HG03575 (cell line): ENCODE results near the gene HEXA.
"Not testable (repeated sequence)": the region's sequence is repeated elsewhere in the genome, so short reads cannot be mapped to it uniquely, and the experiment has no call there.

ENCODE experiments used
- ATAC-seq: cut with Tn5 transposase; IDR thresholded peaks from one replicate; pipeline ENCODE4 v1.9.1; 2021; ENCODE audit not compliant: unreplicated experiment, insufficient number of reproducible peaks, low FRiP score; ENCODE audit errors: extremely low read depth

Gene HEXA

DNA sequence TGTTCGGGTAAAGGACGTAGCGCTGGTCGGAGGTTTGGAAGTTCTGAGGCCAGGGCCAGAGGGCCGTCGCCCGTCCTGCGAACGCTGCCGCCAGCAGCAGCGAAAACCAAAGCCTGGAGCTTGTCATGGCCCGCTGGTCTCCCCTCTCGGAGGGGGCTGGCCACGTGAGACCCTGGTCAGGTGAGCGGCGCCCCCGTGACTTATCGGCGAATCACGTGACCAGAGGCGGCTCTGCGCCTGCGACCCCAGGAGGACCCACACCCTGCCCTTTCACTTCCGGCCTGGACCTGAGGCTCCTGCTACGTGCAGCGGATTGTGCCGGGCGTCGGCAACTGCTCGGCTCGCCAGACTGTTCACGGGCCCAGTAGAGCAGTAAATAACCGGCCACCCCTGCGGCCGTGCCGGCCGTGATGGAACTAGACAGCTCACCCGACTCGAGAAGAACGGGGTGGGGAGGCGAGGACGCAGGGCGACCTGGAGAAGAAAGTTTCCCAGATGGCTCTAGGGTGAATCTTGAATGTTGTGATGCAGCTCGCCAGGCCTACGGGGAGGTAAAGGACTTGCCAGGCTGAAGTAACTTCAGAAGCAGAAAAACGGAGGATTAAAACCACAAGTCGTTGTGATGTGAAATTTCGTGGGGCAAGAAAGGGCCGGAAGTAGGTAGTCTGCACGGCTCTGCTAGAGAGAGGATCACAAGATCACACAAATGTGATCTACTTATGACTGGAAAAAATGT lies at the start of gene HEXA:
HEXA (minus strand) TSS at position 169 of the 736 bp plus-strand sequence; CDS start at position 127, 42 bp downstream.
- no peak for ATAC-seq

DNA sequence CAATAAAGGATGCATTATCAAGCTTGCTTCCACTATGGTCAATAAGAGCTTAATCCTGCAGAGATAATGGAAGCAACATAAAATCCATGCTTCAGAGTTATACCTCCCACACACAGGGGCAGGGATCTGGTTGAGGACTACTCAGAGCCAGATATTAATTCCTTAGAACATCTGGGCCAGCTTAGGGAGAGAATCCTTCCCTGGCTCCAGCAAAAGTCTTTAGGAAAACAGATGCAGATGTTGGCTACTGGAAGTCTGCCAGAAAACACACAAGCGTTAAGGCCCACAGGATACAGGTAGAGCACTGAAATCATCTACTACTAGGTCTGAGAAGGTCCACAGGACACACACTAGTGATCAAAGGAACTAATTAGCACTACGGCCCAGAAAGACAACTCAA lies 47.4 kb upstream of the HEXA start:
- ATAC-seq = no peak

DNA sequence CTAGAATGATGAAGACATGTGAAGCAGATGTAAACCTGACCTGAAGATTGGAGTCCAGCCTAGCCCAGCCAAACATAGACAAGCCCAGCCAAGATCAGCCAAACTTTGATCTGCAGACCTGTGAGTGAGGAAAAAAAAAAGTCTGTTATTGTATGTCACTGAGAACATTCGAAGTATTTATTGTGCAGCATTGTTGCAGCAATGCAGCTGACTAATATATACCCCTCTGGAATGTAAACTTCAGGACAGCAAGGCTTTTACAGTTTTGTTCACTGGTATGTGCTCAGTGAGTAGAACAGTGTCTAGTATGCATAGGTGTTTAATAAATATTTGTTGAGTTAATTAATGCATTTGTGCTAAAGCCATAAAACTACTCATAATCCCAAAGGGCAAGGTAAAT lies 45.7 kb upstream of the HEXA start:
- no peak for ATAC-seq

DNA sequence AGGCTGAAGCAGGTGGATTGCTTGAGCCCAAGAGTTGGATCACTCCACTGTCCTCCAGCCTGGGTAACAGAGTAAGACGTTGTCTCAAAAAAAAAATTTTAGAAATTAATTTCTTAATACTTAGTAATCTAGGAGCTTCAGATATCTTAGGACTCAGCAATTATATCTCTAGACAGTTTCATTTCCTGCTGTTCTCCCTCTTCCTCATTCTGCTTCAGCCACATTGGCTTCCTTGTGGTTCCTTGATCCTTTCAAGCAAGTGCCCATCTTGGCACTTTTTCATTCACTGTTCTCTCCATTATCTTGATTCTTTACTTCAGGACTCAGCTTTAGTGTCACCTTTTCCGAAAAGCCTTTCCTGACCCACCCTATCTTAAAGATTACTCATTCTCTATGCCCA lies 44.8 kb upstream of the HEXA start:
- ATAC-seq = no peak

DNA sequence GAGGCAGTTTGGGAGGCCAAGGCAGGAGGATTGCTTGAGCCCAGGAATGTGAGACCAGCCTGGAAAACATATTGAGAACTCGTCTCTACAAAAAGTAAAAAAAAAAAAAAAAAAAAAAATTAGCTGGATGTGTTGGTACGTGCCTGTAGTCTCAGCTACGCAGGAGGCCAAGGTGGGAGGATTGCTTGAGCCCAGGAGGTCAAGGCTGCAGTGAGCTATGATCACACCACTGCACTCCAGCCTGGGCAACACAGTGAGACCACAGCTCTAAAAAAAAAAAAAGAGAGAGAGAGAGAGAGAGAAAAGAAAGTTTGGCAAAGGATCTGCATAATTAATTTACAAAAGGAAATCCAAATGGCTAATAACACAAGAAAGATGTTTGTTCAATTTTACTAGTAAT lies 44.0 kb upstream of the HEXA start:
- ATAC-seq = not testable (repeated sequence)

DNA sequence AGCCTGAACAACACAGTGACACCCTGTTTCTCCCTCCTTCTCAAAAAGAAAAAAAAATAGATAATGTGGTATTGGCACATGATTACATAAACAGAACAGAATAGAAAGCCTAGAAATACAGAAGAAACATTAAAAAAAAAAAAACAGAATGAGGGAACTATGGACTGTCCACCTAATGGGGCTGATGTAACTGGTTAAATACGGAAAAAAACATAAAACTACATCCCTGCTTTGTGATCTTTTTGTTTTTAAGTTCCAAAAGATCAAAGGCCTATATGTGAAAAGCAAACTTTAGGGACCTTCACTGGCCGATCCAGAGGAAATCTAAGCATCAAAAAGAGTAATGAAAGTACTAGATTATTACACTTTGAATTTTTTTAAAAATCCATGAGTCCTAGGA lies 39.5 kb upstream of the HEXA start:
- ATAC-seq = no peak

DNA sequence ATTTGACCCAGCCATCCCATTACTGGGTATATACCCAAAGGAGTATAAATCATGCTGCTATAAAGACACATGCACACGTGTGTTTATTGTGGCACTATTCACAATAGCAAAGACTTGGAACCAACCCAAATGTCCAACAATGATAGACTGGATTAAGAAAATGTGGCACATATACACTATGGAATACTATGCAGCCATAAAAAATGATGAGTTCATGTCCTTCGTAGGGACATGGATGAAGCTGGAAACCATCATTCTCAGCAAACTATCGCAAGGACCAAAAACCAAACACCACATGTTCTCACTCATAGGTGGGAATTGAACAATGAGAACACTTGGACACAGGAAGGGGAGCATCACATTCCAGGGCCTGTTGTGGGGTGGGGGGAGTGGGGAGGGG lies 37.5 kb upstream of the HEXA start:
- not testable (repeated sequence) for ATAC-seq

DNA sequence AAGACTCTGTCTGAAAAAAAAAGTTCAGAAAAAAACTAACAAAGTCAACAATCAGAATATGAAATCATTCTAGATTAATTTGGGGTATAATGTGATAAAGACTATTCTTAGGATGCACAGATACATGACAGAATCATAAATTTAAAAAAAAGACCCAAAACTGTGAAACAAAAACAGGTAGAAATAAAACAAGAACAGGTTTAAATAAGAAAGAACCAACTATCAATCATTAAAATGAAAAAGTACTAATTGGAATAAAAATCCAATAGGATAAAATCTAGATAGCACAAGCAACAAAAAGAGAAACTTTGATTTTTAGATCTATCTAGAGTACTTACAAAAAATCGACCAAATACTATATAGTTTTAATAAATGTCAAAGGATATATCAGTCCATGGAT lies 35.7 kb upstream of the HEXA start:
- ATAC-seq = no peak

DNA sequence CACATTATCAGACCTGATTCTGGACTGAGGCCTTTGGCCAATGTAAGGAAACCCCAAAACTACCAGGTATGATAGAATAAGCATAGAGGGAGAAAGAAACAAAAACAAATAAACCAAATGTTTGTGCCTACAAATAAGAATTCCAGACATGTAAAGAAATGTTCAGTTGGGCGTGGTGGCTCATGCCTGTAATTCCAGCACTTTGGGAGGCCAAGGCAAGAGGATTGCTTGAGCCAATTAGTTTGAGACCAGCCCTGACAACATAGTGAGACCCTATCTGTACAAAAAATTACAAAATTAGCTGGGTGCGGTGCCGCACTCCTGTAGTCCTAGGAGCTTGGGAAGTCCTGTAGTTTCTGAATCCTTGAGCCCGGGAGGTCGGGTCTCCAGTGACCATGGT lies 35.3 kb upstream of the HEXA start:
- ATAC-seq = no peak

DNA sequence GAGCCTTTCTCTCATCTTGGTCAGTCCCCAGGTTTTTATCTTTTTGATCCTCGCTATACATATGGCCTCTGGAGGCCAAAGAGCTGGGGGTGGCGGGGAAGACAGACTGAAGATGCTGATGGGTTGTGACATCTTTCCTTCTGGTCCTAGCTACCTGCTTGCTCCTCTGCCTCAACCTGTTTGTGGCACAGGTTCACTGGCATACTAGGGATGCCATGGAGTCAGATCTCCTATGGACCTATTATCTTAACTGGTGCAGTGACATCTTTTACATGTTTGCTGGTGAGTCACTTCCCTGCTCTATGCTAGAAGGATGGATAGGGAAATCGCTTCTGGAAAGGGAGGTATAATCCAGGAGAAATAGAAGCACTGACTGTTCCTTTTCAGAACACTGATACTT lies 31.1 kb upstream of the HEXA start:
- ATAC-seq = no peak

DNA sequence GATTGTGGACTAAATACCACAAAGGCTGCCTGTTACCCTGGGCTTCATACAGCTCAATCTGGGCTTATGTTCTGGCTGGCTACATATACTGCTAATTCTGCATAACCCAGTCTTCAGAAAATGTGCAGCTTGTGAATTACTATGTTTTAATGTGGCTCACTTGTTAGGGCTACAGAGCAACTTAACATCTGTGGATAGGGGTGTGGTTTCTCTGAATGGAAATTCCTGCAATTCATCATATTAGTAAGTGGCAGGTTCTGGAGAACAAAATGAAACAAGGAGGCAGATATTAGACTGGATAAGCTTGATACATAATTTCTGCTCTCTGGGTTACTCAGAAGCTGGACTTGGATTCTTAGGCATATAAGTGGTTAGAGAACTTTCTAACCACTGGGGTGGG lies 29.0 kb upstream of the HEXA start:
- no peak for ATAC-seq

DNA sequence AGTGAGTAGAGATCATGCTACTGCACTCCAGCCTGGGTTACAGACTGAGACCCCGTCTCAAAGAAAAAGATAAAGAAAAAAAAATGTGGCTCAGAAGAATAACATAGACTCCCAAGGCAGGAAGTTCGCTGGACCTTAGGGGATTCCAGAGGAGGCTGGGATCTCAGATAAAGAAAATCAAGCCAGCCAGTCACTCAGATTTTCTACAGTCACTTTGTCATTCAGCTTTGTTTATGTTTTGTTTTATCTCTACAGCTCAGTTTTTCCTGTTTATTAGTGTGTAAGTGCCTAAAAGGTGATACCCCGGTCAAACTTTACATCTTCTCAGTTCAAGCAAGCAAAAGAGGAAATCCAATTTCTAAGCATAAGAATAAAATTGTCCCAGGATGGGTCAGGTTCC lies 28.5 kb upstream of the HEXA start:
- no peak for ATAC-seq

DNA sequence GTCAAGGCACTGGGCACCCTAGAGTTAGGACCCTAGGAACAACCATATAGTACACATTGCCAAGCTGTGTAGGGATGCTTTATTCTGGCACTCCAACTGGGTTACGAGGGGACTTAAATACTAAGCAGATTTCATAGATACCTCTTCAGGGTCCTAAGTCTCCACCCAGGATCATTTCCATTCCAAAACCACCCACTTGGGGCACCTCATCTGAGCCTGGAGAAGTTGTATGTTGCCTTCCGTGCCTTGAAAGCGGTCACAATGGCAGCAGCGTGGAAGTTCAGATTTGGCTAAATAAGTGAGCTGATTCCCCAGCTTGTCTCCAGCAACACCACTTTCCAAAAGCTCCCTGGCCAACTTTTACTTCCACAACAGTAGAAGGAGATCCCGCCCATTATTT lies 26.9 kb upstream of the HEXA start:
- ATAC-seq = no peak

DNA sequence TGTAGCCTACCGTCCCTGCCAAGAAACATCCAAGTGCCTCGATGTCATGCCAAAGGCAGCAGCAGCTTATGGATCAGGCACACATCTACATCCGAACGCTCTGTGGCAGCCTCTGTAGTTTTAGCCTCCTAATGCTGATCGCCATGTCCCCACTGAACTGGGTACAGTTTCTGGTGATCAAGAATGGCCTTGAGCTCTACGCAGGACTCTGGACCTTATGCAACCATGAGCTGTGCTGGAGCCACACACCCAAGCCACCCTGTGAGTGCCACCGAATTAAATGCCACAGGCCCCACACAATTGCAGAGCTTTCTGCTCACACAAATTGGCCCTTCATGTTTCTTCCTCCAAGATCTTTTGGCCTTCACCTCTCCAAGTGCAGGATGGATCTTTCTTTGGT lies 22.8 kb upstream of the HEXA start:
- no peak for ATAC-seq

DNA sequence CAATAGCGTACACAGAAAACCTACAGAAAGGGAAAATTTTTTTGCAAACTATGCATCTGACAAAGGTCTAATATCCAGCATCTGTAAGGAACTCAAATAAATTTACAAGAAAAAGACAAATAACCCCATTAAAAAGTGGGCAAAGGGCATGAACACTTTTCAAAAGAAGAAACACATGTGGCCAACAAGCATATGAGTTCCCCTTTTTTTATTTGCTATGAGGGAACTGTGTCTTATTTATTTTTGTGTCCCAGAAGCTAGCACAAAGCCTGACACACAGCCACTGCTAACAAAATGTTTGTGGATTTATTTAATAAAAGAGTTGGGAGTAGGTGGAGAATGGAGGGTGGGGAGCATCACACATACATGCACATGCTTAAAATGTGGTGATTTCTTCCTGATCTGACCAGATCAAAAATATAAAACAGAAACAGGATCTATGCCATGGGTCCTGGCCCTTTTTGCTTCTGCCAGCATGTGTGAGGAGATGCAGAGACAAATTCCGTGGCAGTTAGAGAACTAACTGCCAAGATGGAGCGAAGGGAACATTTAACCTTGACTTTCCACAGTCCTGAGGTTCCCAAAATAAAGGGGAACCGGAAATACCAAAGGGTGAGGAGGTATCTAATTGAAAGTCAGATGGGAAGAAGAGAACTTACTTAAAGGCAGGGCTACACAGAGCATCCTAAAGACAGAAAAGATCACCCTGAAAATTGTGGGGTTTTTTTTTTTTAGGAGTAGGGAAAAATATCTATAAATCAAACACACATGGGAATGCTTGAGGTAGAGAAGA lies 22.2 kb upstream of the HEXA start, which contains the start of gene TMEM202:
TMEM202 (plus strand) TSS at position 510 of the 793 bp plus-strand sequence; CDS start at position 532, 22 bp downstream.
- no peak for ATAC-seq

DNA sequence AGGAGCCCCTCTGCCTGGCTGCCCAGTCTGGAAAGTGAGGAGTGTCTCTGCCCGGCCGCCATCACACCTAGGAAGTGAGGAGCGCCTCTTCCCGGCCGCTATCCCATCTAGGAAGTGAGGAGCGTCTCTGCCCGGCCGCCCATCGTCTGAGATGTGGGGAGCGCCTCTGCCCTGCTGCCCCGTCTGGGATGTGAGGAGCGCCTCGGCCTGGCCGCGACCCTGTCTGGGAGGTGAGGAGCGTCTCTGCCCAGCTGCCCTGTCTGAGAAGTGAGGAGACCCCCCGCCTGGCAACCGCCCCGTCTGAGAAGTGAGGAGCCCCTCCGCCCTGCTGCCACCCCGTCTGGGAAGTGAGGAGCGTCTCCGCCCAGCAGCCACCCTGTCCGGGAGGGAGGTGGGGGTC lies 20.5 kb upstream of the HEXA start:
- not testable (repeated sequence) for ATAC-seq

DNA sequence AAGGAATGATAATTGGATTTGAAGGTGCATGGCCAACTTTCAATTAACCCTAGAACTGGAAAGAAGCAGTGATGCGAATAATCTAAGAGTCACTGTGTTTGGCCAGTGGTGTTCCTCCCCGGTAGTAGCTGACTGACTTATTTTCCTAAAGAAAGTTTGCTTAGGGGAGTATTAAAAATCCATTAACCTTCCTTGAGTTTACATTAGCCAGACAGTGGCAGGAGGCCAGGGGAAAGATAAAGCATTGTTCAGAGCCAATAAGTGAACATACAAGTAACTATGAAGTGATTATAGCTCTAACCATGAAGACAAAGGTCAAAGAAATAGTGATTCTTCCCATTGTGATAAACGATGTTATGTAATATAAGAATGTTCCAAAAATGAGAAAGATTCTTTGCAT lies 13.4 kb upstream of the HEXA start:
- ATAC-seq = no peak

DNA sequence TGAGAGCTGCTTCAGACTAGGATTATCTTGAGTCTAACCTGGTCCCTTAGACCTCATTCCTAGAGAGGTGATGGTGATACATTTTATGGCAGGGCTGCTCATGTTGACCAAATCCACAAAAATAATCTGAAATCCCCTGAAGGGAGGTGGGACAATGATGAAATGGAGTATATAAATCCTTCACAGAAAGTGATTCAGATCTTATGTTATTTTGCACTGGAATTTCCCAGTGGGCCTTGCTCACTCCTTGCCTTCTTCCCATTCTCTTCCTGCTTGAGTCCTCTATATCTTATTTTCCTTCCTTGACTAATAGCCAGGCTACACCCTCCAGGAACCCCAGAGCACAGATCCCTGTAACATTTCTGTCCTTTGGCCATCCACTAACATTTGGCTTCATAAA lies 11.9 kb upstream of the HEXA start:
- no peak for ATAC-seq

DNA sequence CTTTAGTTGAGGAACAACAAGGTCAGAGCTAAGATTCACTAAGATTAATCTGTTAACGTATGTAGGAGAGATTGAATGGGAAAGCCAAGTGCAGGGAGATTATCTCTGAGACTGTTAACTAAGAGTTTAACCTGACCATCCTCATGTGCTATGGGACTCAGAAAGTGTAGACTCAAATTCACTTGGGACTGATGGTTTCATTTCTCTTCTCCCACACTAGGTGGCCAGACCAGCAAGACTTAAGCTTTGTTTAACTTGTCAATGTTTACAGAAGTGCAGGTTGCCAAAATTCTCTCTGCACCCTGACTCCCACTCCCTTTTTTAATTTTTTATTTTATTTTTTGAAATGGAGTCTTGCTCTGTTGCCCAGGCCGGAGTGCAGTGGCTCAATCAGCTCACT lies 6.3 kb upstream of the HEXA start:
- ATAC-seq = no peak

DNA sequence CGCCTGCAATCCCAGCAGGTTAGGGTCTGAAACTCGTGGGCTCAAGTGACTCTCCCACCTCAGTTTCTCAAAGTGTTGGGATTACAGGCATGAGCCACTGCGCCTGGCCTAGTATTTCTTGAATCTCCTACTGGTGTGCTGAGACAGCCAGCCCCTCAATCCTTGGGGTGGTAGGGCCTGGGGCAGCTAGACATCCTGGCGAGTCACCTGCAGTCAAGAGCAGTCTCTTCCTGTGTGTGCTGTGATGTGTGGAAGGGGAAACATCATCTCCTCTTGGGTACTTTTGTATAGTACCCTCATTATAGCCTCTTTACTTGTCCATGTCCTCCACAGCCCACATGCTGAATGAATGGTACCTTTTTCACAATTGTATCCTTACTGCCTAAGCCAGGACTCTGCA lies 4.9 kb upstream of the HEXA start:
- no peak for ATAC-seq
